Prostate gland (tissue), 2 donors: Measurements from ENCODE around the gene ATAD1.
A peak's percentile ranks its signal among the peaks of the same experiment; 100 is the strongest.

Source experiments
- CTCF ChIP-seq, 4 experiments: fragments of 200-600 bp in 2 of 4; fragments of 450-650 bp in 2 of 4; sonication (generic) in 2 of 4; IDR thresholded peaks; 1 replicate in 3 of 4; 2 replicates in 1 of 4; pipeline ENCODE4 v1.5.1; 2016 to 2019; ENCODE audit warnings: antibody characterized with exemption in 4 of 4, mild to moderate bottlenecking in 2 of 4, moderate library complexity in 2 of 4
- POLR2AphosphoS5 ChIP-seq: sonication (generic); formaldehyde crosslinking; IDR thresholded peaks from one replicate; pipeline ENCODE4 v1.6.1; 2017; ENCODE audit warnings: antibody characterized with exemption

GRCh38 chr10:87865241-87865881 lies 47.3 kb upstream of the ATAD1 start:
- TF ChIP-seq CTCF (IDR thresholded peaks at IDR 0.05) (no peak), POLR2AphosphoS5 (peak; percentile 3)
